NOMO-1 treated with DMSO at 0.1 percent for 48 hours (cell line): ENCODE results near the gene HORMAD1.
"Not testable (repeated sequence)": the region's sequence is repeated elsewhere in the genome, so short reads cannot be mapped to it uniquely, and the experiment has no call there.

Source experiments
- DNase-seq: peaks from one replicate; lab custom pipeline; 2025; ENCODE audit not compliant: unreplicated experiment; lab: John Stamatoyannopoulos, UW

HORMAD1 gene

GRCh38 chr1:150720703-150721102 lies at the start of gene HORMAD1:
Gene HORMAD1, minus strand, starts transcription at chr1:150720895. Its CDS starts 1,390 bp downstream, at chr1:150719505.
- DNase-seq = no peak

- not testable (repeated sequence) for DNase-seq
Measured at GRCh38 chr1:150767704-150768103, 47.0 kb upstream of the HORMAD1 start.

GRCh38 chr1:150765977-150766301 lies 45.2 kb upstream of the HORMAD1 start:
- not testable (repeated sequence) for DNase-seq

- DNase-seq = peak; percentile 96
Measured at GRCh38 chr1:150765296-150765976, 44.7 kb upstream of the HORMAD1 start, which contains the start of gene CTSS. Gene CTSS, minus strand, starts transcription at chr1:150765778. Its CDS starts 1,015 bp downstream, at chr1:150764763.

- DNase-seq = no peak
Measured at GRCh38 chr1:150764617-150765101, 44.0 kb upstream of the HORMAD1 start.

- DNase-seq = no peak
Measured at GRCh38 chr1:150763018-150763417, 42.3 kb upstream of the HORMAD1 start.

GRCh38 chr1:150762552-150762951 lies 41.9 kb upstream of the HORMAD1 start:
- no peak for DNase-seq

- no peak for DNase-seq
Measured at GRCh38 chr1:150761801-150762200, 41.1 kb upstream of the HORMAD1 start.

GRCh38 chr1:150760013-150760412 lies 39.3 kb upstream of the HORMAD1 start:
- DNase-seq = peak; percentile 29

- no peak for DNase-seq
Measured at GRCh38 chr1:150753416-150753815, 32.7 kb upstream of the HORMAD1 start.

GRCh38 chr1:150751443-150751842 lies 30.7 kb upstream of the HORMAD1 start:
- no peak for DNase-seq

GRCh38 chr1:150749720-150750311 lies 29.1 kb upstream of the HORMAD1 start:
- DNase-seq = no peak

GRCh38 chr1:150748878-150749719 lies 28.4 kb upstream of the HORMAD1 start:
- DNase-seq = no peak

GRCh38 chr1:150730130-150730721 lies 9.5 kb upstream of the HORMAD1 start:
- DNase-seq = no peak

- DNase-seq = no peak
Measured at GRCh38 chr1:150724336-150724735, 3.6 kb upstream of the HORMAD1 start.

- DNase-seq = no peak
Measured at GRCh38 chr1:150720098-150720497, 597 bp downstream of the HORMAD1 start.

- no peak for DNase-seq
Measured at GRCh38 chr1:150718225-150718891, 2.3 kb downstream of the HORMAD1 start.

- not testable (repeated sequence) for DNase-seq
Measured at GRCh38 chr1:150709031-150709430, 11.7 kb downstream of the HORMAD1 start.

GRCh38 chr1:150708595-150708994 lies 12.1 kb downstream of the HORMAD1 start:
- DNase-seq = no peak

- DNase-seq = no peak
Measured at GRCh38 chr1:150706091-150706490, 14.6 kb downstream of the HORMAD1 start.

GRCh38 chr1:150703427-150703826 lies 17.3 kb downstream of the HORMAD1 start:
- no peak for DNase-seq
